ENCODE data around the gene DUS3L.

DUS3L gene, protein sequence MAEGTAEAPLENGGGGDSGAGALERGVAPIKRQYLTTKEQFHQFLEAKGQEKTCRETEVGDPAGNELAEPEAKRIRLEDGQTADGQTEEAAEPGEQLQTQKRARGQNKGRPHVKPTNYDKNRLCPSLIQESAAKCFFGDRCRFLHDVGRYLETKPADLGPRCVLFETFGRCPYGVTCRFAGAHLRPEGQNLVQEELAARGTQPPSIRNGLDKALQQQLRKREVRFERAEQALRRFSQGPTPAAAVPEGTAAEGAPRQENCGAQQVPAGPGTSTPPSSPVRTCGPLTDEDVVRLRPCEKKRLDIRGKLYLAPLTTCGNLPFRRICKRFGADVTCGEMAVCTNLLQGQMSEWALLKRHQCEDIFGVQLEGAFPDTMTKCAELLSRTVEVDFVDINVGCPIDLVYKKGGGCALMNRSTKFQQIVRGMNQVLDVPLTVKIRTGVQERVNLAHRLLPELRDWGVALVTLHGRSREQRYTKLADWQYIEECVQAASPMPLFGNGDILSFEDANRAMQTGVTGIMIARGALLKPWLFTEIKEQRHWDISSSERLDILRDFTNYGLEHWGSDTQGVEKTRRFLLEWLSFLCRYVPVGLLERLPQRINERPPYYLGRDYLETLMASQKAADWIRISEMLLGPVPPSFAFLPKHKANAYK

DNA sequence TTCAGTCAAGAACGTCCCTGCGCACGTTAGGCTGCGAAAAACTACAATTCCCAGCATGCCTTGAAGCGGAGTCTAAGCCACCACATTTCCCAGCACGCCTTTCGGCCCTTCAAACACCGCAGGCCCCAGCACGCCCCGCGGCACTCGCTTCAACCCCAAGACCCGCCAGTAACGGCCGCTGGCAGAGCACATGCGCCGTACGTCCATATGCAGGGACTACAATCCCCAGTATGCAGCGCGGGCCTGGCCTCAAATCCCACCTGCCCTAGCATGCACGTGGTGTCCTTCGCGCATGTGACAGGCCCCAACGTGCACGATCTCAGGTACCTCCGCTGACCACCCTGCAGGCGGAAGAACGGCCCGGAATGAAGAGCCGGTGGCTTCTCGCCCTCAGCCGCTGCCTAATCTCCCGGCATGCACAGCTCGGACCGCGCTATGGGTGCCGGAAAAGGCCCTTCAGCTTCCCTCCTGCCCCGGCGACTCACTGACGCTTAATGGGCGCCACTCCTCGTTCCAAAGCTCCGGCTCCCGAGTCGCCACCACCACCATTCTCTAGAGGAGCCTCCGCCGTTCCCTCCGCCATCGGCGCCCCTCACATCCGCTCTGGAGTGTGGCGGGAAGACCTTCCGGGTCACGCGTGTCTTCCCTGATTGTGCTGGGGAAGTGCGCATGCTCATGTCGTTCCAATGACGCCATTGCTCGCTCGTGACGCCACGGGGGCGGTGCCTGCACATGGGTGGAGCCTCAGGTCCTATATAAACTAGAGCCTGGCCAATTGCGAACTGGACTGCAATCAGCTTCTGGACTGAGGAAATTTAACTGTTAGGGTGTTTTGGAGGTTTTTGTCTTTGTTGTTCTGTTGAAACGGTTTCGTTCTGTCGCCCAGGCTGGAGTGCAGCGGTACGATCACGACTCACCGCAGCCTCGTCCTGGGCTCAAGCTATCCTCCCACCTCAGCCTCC is at the start of gene DUS3L:
TSS of gene DUS3L (minus strand) at position 605 of the 962 bp plus-strand sequence. CDS start at position 583, 22 bp downstream.
- DNase-seq (ENCODE audit: low spot score in 2 of 2) = peak; percentile 96 to 98
- in situ Hi-C loops (cut with MboI; ENCODE audit: low sequenced_read_pairs) = no loop called here
- peaks cover 8% of the 10 kb centered on the region; the same call in 1 of the 2 replicates for H3K4me1 ChIP-seq
- no peaks in the 10 kb centered on the region for H3K27me3 ChIP-seq (ENCODE audit: low read depth)
- no peaks in the 10 kb centered on the region for H3K9me3 ChIP-seq
- H3K36me3 ChIP-seq (replicated peaks) = peaks cover 42% of the 10 kb centered on the region
- H3K4me3 ChIP-seq = peak within 1 kb of the TSS; percentile 73

DNA sequence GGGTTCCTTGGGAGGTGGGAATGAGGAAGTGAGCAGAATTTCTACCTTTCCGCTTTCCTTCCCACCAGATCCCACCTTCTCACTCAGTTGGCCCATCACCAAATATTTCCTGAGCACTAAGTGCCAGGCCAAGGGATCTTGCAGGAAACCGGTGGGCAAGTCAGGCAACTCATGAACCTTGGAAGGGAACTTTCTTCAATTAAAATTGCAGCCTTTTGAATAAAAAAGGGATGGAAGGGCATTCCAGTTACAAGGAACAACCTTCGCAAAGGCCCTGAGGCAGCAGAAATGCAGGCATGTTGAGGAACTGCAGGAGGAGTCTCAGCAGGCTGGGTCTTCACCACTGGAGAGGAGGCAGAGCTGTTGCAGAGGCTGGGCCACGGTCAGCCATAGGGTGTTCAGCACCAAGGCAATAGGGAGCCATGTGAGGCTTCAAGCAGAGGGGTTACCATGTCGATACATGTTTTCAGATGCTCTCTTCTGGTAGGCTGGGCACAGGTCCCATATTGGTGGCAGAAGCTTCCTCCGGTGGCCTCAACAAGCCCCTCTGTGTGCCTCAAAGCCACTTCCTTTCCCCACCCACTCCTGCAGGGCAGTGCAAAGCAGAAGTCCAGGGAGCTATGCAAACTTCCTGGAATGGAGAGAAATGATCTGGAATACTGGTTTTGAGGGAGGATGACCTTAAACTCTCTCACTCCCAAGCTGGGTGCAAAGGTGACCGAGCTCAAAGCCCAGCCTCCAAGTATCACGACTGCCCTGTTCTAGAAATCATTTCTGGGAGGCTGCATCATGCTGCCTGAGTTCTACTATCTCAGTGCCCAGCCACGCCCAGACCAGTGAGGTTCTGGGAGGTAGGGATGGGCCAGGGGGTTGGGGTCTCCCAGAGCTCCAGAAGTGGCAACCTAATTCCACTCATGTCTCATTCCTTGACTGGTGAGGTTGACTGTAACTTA is 48.4 kb upstream of the DUS3L start, which contains the start of gene FUT6:
TSS of gene FUT6 (minus strand) at position 638 of the 953 bp plus-strand sequence. CDS start 7,135 bp downstream, outside the sequence.
- no peak for DNase-seq (ENCODE audit: low spot score in 2 of 2)
- H3K4me1 ChIP-seq = no peaks in the 10 kb centered on the region
- no peaks in the 10 kb centered on the region for H3K36me3 ChIP-seq (replicated peaks)
- 0 out of 2 replicates have a peak, but pooled peaks cover 7% of the 10 kb centered on the region for H3K27me3 ChIP-seq (ENCODE audit: low read depth)
- in situ Hi-C loops (cut with MboI; ENCODE audit: low sequenced_read_pairs) = no loop called here
- no peak within 1 kb of the TSS for H3K4me3 ChIP-seq
- no peaks in the 10 kb centered on the region for H3K9me3 ChIP-seq

DNA sequence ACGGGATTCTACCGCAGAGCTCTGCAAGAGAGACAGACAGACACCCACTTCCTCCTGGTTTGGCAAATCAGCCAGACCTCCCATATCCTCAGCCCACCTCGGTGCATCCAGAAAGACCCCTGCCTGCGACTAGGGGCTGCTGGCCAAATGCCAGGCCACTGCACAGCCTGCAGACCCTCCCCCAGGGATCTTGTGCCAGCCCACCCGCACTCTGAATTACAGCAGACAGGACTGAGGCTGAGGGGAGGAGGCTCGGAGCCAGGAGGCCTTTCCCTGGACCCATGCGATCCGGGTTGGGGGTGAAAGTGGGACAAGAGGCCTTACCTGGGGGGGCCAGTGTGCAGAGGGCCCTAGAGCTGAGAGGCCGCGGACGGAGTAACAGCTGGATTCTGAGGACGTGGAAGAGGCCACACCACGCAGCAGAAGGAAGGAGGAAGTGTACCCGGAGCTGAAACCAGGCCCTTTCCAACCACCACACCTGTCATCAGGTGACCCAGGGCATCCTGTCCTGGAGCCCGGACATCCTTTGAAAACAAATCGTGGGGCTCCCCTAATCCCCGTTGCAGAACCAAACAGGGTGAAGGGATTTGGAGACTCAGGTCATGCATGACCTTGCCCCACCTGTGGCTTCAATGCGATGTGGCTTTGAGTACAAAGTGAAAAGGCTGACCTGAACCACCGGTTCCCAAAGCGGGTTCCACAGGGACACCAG is 47.5 kb upstream of the DUS3L start:
- DNase-seq (ENCODE audit: low spot score in 2 of 2) = no peak
- in situ Hi-C loops (cut with MboI; ENCODE audit: low sequenced_read_pairs) = no loop called here
- 0 out of 2 replicates have a peak, but pooled peaks cover 7% of the 10 kb centered on the region for H3K27me3 ChIP-seq (ENCODE audit: low read depth)
- H3K9me3 ChIP-seq = no peaks in the 10 kb centered on the region
- no peak overlapping the region for H3K4me3 ChIP-seq
- H3K36me3 ChIP-seq (replicated peaks) = no peaks in the 10 kb centered on the region
- no peaks in the 10 kb centered on the region for H3K4me1 ChIP-seq

DNA sequence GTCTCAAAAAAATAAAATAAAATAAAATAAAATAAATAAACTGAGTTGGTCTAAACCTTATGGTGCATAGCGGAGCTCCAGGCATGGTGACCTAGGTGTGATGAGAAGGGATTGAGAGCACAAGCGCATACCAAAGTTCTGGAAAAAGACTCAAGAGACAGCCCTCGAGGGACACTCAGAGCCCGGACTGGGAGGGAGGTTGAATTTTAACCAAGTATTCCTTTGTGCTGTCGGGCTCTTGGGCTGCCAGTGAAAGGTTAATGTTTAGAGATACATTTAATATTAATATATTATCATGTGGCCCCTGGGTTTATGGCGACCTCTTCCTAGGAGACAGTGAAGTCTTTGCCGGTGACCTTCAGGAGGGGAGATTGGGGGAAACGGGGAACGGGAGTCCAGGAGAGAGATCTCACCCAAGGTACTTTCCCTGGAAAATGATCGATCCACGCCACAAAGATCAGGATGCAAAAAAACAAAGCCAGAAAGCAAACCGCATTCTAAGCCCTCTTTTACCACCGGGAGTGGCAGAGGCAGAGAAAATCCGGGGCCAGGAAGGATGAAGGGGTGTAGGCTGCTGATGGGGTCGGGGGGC is 46.9 kb upstream of the DUS3L start:
- no peaks in the 10 kb centered on the region for H3K4me1 ChIP-seq
- no peaks in the 10 kb centered on the region for H3K36me3 ChIP-seq (replicated peaks)
- no peak overlapping the region for H3K4me3 ChIP-seq
- no peaks in the 10 kb centered on the region for H3K9me3 ChIP-seq
- 0 out of 2 replicates have a peak, but pooled peaks cover 7% of the 10 kb centered on the region for H3K27me3 ChIP-seq (ENCODE audit: low read depth)
- in situ Hi-C loops (cut with MboI; ENCODE audit: low sequenced_read_pairs) = no loop called here
- no peak for DNase-seq (ENCODE audit: low spot score in 2 of 2)

DNA sequence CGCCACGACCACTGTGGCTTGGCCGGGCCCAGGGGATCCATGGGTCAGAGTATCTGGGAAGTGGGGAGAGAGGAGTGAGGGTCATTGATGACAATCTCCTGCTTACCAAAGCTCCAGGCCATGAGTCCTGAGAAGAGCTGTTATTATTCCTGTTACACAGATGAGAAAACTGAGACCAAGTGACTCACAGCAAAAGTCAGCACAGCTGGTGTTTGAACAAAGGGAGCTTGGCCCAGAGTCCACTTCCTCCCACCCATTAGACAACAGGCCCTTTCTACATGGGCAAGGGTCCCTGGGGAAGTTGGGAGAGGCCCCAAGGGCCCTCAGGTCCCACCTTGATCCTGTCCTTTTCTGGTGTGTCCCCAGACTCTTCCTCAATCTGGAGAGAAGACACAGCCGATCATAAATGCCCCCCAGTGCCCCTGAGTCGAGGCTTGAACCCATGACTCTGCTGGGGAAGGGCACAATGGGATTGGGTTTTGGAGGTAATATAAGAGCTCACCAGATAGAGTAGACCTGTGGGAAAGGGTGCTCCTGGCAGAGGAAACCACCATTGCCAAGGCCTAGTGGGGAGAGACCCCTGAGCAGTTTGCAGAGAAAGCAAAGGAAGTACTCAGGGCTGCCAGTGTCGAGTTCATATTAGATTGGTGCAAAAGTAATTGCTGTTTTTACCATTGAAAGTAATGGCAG is 41.7 kb upstream of the DUS3L start:
- Histone ChIP-seq H3K4me1 (peaks cover 5% of the 10 kb centered on the region), H3K9me3 (no peaks in the 10 kb centered on the region), H3K36me3 (replicated peaks) (no peaks in the 10 kb centered on the region), H3K27me3 (ENCODE audit: low read depth) (0 out of 2 replicates have a peak, but pooled peaks cover 7% of the 10 kb centered on the region), H3K4me3 (no peak overlapping the region)
- in situ Hi-C loops (cut with MboI; ENCODE audit: low sequenced_read_pairs) = no loop called here
- no peak for DNase-seq (ENCODE audit: low spot score in 2 of 2)

DNA sequence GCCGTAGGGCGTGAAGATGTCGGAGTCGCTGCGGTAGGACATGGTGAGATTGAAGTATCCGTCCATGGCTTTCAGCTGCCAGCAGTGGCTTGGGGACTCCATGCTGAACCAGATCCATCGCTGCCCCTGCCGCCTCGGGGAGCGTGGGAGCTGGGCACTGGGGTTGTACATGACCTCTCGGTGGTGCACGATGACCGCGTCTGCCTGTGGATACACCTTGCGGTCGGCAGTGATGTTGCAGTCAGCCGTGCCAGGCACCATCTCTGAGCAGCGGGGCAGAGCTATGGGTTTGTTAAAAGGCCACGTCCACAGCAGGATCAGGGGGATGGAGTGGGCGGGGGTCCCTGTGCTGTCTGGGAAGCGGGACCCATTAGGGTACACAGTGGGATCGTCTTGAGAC is 41.1 kb upstream of the DUS3L start:
- in situ Hi-C loops (cut with MboI; ENCODE audit: low sequenced_read_pairs) = no loop called here
- Histone ChIP-seq H3K4me1 (peaks cover 5% of the 10 kb centered on the region), H3K27me3 (ENCODE audit: low read depth) (0 out of 2 replicates have a peak, but pooled peaks cover 7% of the 10 kb centered on the region), H3K36me3 (replicated peaks) (no peaks in the 10 kb centered on the region), H3K4me3 (no peak overlapping the region), H3K9me3 (no peaks in the 10 kb centered on the region)
- no peak for DNase-seq (ENCODE audit: low spot score in 2 of 2)

DNA sequence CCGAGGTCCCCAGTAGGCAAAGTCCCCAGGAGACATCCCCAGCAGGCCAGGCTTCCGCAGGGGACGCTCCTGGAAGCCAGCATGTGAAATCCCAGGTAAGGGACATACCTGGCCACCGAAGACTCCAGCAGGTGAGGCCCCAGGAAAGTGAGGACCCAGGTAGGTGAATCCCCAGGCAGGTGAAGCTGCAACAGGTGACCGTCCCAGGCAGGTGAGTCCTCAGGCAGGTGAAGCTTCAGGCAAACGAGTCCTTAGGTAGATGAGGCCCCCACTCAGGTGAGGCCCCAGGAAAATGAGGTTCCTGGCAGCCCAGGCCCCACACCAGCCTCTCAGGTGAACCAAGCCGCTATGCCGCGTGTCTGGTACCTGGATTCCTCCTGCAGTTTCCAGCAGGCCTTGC is 40.2 kb upstream of the DUS3L start:
- in situ Hi-C loops (cut with MboI; ENCODE audit: low sequenced_read_pairs) = no loop called here
- H3K4me1 ChIP-seq = peaks cover 5% of the 10 kb centered on the region
- H3K27me3 ChIP-seq (ENCODE audit: low read depth) = 0 out of 2 replicates have a peak, but pooled peaks cover 7% of the 10 kb centered on the region

DNA sequence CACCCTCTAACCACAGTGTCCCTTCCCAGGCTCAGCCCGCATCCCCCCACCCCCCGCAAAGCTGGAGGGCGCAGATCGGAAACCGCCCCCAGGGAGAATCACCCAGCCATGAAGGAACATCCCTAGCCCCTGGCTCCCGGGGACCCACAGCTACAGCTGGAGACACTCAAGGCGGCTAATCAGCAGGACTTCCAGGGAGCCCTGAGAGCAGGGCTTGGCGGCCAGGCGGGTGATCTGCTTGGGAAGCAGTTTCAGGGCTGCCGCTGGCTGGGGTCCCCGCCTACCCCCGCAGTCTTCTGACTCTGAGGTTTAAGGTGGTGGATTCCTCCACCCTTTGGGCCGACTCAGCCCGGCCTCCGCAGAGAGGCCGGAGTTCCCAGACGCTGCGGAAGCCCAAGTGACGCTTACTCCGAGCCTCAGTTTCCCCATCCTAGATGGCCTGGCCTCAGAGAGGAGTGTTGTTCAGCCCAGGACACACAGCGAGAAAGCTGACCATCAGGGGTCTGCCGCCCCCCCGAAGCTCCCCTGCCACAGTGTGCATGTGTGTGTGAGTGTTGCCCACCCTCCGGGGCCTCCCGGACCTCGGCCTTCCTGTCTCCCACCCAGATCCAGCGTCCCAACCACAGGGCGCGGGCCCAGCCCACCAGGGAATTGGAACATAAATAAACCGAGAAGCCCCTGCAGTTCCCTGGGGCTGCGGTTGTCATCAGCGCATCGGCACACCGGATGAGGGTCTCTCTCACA is 38.8 kb upstream of the DUS3L start:
- Histone ChIP-seq H3K9me3 (no peaks in the 10 kb centered on the region), H3K27me3 (ENCODE audit: low read depth) (0 out of 2 replicates have a peak, but pooled peaks cover 2% of the 10 kb centered on the region), H3K4me1 (peaks cover 5% of the 10 kb centered on the region), H3K36me3 (replicated peaks) (no peaks in the 10 kb centered on the region), H3K4me3 (no peak overlapping the region)
- no peak for DNase-seq (ENCODE audit: low spot score in 2 of 2)
- in situ Hi-C loops (cut with MboI; ENCODE audit: low sequenced_read_pairs) = no loop called here

More for the DNA sequence above, 40.2 kb upstream of the DUS3L start:
- Histone ChIP-seq H3K36me3 (replicated peaks) (no peaks in the 10 kb centered on the region), H3K9me3 (no peaks in the 10 kb centered on the region), H3K4me3 (no peak overlapping the region)
- no peak for DNase-seq (ENCODE audit: low spot score in 2 of 2)

DNA sequence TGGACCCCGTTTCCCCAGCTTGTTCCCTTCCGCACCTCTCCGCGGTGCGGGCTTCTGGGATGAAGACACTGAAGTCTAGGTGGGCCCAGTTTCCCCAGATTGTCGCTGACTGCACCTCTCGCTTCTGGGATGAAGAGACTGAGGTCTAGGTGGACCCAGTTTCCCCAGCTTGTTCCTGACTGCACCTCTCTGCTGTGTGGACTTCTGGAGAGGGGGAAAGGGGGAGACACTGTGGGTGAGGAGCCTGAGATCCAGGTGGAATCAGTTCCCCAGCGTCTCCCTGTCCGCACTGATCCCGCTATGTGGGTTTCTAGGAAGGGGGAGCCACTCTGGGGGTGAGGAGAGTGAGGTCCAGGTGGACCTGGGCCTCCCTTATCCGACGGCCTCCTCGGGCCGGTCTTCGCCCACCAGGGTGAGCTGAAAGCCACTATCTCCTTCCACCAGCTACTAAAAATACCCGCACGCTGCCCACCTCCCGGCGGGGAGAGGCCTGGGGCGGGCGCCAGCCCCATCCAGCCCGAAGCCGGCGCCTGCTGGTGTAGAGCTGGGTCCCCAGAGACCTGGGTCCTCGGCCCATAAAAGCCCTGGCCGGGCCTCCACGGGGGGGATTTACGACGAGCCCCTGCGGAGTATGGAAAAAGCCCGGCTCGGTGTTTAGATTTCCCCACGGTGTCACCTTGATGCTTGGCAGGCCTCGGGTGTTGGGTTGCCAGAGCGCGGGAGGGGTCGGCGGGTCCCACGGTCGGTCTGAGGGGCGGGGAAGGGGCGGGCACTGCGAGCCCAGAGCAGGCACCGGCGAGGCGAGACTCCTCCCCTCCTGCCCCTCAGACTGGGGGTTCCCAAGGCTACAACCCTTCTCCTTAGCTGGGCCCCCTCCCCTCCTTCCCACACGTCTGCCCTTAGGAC is 38.0 kb upstream of the DUS3L start:
- DNase-seq (ENCODE audit: low spot score in 2 of 2) = peak in 1 of 2 experiments; percentile 34
- no peaks in the 10 kb centered on the region for H3K9me3 ChIP-seq
- no peaks in the 10 kb centered on the region for H3K27me3 ChIP-seq (ENCODE audit: low read depth)
- in situ Hi-C loops (cut with MboI; ENCODE audit: low sequenced_read_pairs) = no loop called here
- H3K4me3 ChIP-seq = peak overlapping the region; percentile 21
- no peaks in the 10 kb centered on the region for H3K36me3 ChIP-seq (replicated peaks)
- H3K4me1 ChIP-seq = peaks cover 5% of the 10 kb centered on the region
